GM21737 (cell line): ENCODE measurements around the gene UBE3D.
"Not testable (repeated sequence)": the region's sequence is repeated elsewhere in the genome, so short reads cannot be mapped to it uniquely, and the experiment has no call there.

Source experiments
- ATAC-seq: cut with Tn5 transposase; IDR thresholded peaks from one replicate; pipeline ENCODE4 v1.9.1; 2021; ENCODE audit warnings: mild to moderate bottlenecking, moderate library complexity; ENCODE audit not compliant: unreplicated experiment

UBE3D gene

DNA sequence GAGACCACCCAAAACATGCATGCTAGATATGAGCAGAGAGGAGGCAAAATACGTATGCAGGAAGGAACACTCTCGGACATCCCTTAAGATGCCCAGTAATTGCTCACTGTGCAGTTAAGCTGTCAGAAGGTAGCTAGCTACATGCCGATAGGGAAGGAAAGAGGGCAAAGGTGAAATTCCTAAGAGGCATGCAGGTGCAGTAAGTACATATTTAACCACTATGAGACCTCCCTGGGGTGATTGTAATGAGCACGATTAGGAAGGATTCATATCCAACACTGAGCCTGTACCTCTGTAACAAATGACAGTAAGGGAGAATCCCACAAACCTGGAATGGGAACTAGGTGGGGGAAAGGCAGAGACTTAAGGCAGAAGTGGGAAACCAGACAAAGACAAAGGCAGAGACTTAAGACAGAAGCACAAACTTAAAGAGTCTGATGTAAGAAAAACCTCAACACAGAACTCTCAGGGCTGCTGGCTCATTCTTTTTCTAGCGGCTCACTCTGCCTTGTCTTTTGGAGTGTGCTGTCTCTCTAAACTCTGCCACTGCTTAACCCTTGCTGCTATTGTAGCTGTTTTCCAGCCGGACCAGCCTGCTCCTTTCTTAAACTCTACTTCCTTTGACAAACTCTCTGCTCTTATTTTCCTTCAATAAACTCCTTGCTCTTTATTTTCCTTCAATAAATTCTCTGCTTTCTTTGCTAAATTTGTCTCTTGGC, 148.1 kb downstream of the UBE3D start:
- ATAC-seq, result no peak

DNA sequence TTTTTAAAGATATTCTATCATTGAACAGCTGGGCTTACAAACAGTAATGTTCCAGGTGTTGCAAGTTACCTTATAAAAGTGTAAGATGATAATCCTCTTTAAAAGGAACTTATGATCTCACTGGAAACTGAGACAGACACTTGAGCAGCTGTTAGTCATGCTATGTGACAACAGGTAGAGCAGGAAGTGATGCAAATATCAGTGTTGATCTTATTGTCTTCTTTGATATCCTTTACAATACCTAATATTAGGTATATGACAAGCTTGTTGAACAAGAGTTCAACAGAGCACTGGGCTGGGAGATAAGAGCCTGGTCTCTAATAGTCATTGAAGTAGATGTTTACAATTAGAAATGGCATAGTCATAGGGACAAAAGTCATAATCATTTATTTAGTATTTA, 150.0 kb downstream of the UBE3D start:
- ATAC-seq, result no peak

DNA sequence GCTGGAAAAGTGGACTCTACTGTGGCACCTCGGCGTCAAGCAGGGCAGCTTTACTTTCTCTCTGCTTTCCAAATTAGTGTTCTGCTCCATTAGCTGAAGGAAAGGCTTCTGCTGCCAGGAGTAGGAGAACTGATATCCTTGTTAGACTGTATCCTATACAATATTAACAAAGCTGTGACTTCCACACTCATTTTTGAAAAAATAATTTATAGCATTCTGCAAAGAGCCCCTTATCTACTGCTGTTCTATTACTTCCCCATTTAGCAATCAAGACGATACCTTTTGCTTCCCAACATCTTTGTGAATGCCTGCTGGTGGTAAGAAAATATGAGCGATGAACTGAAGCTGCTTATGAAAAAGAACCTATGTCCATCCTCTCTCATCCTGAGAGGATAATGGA, 151.1 kb downstream of the UBE3D start:
- ATAC-seq, result no peak

DNA sequence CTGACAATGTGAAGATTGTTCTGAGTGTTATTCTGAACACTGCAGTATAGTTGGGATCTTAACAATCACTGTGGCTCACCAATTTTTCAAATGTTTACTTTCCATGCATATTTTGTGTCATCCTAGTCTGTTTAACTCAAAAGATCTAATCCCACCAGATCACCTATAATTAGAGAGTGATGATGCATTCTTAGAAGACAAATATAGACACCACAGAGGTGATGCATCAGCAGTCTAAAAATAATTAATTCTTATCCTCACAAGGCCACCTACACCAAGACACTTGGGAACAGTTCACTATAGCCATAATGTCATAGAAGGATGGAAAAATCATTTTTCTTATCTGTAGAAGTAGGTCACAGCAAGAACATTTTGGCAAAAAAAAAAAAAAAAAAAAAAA, 154.8 kb downstream of the UBE3D start:
- no peak for ATAC-seq

DNA sequence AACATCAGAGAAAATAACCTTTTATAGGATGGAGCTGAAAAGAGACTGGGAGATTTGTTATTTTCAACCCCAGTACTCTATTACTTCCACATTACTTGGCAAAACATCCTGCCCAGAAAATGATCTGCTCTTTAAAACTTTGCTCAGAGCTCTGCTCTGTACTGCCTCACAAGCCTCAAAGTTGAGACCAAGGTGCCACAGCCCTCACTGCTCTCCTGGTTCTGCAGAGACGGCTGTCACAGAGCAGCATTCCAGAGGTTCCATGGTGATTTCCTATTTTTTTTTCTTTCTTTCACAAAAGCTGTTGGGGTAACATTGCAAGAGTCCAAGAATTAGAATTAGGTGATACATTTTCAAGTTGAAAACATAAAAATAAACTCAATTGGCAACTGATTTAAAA, 155.2 kb downstream of the UBE3D start:
- ATAC-seq, result no peak

DNA sequence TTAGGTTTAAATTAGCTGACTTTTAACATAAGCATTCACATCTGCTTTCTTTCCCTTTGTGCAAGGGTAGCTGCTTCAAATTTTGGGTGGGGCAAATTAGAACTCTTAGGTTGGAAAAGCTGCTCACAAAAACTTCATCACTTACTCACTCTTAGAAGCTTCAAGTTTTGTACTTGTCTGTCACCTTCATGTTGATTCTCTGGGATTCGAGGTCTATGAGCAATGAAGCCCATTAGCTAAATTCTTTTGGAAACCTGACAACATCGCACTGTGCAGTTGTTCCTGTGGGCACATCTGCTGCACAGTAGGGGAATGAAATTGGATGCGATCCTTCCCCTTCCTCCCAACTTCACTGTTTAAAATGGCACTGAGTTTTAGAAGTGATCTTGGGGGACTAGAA, 156.1 kb downstream of the UBE3D start:
- no peak for ATAC-seq

DNA sequence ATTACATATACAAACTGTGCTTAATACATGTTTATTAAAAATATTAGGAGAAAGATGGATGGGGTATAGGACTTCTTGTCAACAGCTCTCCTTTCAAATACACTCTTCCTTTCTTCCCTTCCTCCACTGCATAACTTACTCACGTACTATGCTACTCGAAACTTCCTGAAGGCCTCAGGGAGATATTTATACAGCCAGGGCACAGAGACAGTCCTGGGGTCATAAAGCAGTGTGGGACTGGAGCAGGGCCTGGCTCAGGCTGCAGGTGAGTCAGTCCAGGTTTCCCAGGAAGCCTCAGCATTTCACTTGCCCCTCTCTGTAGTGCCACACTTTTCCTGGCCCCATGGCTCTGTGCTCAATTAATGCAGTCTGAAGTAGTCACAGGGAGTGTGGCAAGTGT, 157.0 kb downstream of the UBE3D start:
- no peak for ATAC-seq

DNA sequence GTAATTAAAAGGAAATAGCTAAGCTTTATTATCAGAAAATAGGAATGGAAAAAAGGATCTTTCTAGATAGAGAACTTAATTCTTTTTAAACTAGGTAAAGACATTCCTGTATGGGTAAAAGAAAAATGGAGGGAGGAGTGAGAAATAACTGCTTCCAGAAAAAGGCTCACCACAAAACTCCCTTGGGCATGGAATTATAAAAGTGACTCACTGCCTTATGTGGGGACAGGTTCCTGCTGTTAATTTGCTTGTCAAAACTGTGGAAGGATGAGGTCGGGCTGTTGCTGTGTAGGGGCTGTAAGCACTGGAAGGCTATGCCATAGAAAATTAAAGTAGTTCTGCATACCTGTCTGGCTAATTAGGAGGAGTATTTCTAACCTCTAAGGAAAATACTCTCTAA, 158.7 kb downstream of the UBE3D start:
- ATAC-seq, result no peak

DNA sequence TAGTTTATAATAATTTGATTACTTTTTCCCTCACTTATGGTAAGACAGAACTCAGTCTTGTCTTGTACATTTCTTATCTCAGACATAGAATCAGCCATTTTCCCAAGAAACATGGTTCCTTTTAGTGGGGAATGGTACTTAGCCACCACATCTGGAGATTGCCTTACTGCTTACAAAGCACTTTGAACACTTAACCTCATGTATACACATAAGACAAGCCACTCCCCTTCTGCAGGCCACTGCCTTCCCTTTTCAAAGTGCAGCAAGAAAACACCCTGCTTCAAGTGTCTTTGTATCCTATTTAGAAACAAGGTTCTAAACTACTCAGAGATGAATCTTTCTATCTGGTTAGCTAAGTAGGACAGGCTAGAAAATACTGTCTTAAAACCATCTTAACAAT, 159.2 kb downstream of the UBE3D start:
- ATAC-seq, result no peak

DNA sequence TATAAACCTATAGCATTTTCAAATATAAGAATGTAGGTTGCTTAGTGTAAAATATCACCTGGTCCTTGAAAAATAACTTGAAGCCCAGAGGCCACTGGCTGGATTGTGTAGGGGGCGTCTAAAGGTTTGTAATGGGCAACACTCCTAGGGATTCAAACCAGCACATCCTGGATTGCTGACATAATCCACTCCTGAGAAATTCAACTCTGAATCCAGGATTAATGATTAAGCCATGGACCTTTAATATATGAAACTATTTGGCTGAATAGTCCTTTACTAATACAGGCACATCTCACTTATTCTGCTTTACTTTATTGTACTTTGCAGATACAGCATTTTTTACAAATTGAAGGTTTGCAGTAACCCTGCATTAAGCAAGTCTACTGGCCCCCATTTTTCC, 160.8 kb downstream of the UBE3D start:
- ATAC-seq, result no peak

DNA sequence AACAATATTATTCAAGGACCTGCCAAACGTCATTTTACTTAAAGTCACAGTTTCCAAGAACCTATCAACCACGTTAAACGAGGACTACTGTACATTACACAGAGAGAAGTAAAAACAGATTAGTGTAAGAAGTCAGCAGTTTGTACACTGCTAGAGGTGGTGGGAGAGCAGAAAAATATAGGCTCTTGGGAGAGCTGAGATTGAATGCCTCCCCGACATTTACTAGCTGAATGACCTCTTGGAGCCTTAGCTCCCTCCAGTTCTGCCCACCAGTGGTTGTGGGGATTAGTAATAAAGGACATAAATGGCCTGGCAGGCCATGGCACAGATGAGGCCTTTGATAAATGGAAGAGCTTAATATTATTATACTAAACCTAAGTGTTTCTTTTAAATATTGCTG, 161.4 kb downstream of the UBE3D start:
- no peak for ATAC-seq

DNA sequence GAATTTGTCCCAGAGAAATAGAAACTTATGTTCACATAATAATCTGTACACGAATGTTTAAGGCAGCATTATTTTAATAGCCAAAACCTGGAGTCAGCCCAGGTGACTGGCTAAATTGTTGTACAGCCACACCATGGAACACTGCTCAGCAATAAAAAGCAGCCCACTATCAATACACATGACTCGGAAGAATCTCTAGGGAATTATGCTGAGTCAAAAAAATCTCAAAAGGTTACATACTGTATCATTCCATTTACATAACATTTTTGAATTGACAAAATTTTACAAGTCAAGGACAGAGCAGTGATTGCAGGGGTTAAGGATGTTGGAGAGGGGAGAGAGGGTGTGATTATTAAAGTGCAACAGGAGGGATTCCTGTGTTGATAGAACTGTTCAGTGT, 163.4 kb downstream of the UBE3D start:
- no peak for ATAC-seq

DNA sequence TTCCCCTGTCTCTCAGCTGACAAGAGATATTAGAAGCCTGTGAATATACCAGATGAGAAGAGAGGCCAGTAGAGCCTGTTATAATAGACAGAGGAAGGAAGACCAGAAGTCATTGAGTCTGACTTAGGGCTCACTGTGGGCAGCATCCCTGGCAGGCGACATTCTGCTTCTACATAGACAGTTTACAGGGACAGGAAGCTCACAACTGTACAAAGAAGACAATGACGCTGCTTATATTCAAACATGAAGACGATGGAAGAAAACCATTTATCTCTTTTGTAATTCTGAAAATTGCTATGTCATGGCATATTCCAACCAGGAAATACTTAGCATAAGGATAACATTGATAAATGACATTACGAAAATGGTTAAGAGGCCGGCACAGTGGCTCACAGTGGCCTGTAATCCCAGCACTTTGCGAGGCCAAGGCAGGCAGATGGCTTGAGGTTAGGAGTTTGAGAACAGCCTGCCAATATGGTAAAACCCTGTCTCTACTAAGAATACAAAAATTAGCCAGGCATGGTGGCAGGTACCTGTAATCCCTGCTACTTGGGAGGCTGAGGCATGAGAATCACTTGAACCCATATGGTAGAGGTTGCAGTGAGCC, 170.9 kb downstream of the UBE3D start:
- ATAC-seq, result no peak

DNA sequence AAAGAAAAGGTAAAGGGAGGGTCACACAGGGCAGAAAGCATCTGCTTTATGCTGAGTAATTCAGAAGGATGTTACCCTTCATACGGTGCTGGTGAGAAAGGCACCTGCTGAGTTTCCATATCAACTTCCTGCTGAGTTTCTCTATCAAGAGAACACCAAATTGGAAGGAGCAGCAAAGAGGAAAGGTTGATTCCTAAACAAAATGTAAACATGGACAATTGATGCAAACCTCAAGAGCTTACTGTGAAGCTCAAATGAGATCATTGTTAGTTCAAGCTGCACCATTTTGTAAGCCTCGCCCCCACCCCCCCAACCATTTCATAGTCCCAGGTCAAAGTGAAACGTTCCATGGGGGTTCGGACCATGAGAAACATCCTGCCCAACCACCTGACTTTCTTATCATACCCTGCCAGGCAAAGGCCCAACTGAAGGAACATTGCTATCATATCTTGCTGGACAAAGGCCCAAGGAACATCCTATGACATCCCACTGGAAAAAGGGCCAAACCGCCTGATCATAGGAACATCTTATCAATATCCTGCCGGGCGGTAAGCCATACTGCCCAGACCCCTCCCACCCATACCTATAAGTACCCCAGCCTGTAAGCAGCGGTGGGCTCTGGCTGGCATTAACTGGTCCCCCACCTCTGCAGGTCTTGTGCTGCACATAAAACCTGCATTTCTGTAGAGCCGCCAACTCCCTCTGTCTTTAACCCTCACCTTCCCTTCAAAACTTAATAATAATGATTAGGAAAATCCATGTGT, 171.6 kb downstream of the UBE3D start:
- no peak for ATAC-seq

DNA sequence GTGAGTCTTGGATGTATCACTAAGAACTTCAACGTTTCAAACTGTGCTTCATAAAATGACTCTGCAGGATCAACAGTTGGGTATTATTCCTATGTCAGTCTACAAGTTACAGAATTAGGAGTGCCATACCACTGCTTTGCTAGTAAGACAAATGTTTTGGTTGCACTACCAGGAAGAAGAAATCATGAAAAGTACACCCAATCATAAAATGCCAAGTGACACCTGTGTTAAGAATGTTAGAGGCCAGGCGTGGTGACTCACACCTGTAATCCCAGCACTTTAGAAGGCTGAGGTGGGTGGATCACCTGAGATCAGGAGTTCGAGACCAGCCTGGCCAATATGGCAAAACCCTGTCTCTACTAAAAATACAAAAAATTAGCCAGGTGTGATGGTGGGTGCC, 174.1 kb downstream of the UBE3D start:
- ATAC-seq, result not testable (repeated sequence)

DNA sequence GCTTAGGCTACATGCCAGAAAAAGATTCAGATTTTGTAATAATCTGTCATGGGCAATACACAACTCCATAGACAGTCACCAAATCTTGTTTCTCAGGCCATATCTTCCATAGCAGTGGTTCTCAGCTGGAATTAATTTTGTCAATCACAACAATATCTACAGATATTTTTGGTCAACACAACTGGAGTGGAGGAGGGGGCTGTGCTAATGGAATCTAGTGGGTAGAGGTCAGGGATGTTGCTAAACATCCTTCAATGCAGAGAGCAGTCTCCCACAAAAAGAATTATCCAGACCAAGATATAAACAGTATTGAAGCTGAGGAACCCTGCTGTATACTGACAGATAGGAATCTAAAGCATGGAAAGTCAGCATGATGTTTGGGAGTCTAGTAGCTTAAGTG, 174.6 kb downstream of the UBE3D start:
- no peak for ATAC-seq

DNA sequence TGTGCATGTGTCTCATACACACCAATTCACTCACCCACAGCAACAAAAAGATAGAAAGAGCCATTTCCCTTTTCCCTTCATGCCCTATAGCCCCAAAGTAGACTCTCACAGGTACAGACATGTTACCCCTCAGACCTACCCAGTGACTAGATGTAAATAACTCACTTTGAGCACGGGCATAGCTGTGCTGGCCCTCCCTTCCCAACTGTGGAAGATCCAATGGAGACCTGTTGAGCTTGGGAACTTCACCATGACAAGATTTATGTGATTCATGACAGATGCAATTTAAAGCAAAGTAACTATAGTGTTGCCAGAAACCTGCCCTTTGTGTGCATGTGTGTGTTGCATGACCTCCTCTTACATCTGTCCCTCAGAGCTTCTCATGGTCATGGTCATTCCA, 175.4 kb downstream of the UBE3D start:
- ATAC-seq, result no peak

DNA sequence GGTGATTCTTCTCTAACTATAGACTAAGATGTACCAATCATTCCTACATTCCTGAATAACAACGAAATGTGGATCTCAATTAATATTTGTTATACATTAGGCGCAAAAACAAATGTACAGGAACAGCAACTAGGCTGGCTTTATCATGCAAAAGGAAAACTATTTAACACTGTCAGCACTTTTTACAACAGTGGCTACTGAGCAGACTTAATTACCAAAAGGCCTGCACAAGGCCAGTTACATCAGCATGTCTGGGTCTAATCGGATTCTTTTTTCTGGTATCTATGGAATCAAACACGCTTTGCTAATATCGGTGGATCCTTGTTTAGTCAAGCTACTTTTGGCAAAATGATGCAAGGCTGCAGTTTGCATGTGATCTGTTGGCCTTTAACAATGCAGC, 176.5 kb downstream of the UBE3D start:
- ATAC-seq, result no peak

DNA sequence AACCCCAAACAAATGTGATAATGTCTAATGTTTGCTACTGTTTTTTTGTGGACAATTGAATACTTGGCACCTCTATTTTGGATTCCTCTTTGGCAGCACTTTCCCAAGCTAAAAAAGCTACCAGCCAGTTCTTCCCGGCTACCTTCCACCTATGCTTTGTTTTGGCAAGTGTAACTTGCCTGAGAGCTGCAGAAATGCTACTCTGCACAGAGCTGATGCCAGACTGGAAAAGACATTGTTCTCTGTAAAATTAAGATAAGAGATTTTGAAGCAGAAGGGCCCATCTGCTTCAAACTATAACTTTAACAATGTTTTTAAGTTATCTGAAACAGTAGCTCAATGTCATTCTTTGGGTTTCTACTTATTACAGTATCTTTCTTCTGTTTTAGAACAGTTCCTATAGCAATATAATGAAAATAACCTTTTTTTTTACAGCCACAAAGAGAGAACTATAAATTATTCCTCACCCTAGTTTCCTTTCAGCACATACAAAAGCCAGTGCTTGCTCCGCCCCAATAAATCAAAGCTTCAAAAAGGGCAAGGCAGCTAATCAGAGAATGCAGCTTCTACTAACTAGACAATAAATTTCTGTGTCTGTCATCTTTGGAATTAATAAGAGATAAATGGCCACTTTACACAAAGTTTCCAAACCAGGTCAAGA, 183.1 kb downstream of the UBE3D start:
- ATAC-seq, result no peak

DNA sequence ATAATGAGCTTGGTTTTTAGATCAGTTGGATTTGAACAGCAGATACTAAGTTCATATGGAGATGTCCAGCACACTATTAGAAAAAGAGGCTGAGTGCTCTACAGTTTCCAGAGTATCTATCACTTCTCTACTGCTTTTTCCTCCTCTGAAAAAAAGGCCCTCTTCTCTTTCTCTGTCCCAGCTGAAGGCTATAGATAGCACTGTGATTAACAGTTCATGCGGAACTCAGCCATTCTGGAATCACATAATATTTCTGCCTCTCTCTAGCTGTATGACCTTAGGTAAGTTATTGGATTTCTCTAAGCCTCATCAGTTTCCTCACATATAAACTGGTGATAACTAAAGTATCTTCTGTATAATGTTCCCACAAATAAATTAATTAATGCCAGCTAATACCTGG, 184.1 kb downstream of the UBE3D start:
- ATAC-seq, result no peak

DNA sequence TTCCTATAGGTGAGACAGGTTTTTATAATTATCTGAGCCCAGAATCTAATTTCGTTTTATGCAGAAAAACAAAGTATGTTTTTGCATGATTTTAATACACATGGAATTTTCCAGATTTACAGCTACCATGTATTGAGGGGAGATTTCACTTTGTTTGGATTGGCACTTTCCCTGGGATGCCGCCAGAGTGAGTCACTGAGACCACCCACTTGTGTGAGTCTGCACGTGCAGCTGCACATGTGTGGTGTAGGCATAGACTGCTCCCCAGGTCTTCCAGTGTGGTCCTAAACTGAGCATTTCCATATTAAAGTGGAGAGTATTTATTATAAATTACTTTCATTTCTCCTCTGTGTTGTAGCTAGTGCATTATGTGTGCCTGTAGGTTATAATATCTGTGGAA, 186.8 kb downstream of the UBE3D start:
- ATAC-seq, result no peak
